ENCODE data around the gene ATP5MC2.

ATP5MC2 gene

DNA sequence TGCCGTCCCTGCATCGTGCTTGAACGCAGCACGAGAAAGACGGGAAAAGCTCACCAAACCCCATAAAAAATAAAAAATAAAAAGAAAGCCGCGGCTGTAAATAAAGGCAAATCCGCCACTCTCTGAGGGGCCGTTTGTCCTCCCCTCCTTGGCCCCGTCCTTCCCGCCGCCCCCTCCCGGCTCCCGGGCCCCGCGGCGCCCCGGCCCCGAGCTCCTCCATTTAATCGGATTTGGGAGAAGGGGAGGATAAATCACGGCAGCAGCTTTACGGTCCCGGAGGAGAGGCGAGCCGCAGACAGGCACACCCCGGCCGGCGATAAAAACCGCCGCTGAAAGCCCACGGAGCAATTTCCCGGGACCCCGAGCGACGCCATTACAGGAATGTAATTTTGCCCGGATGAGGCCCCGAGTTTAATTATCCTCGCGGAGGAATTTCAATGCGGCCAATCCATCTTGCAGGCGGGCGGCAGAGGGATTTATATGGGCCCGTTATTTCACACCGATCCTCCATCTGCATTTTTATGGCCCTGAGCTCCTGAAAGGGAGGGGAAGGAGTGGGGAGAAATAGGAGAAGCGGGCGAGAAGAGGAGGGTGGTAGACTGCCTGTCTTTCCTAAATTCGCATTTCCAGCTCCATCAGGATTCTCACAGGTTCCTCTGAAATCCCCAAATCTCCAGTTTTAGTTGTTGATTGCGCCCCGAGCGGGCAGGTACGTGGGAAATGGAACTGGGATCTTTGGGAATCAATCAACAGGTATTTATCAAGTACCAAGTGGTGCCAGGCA is 1.3 kb upstream of the ATP5MC2 start:
- H3K4me3 ChIP-seq (ENCODE audit: low read length in 2 of 2): peak overlapping the region; percentile 96 to 100
- peak overlapping the region; percentile 82 to 91 for H3K9ac ChIP-seq (ENCODE audit: low read depth in 1 of 2, low read length in 2 of 2)
- H3K27me3 ChIP-seq (ENCODE audit: control insufficient read depth in 2 of 2, insufficient read depth in 2 of 2, low read length in 2 of 2): peaks cover 0 to 7% of the 10 kb centered on the region in 2 donors
- H3K36me3 ChIP-seq (ENCODE audit: control insufficient read depth in 2 of 2, insufficient read depth in 2 of 2, low read length in 2 of 2): peaks cover 6% of the 10 kb centered on the region in 2 donors
- H3K9me3 ChIP-seq (ENCODE audit: control insufficient read depth in 2 of 2, low read length in 2 of 2): no peaks in the 10 kb centered on the region
- peaks cover 16 to 20% of the 10 kb centered on the region in 2 donors for H3K4me1 ChIP-seq (ENCODE audit: control insufficient read depth in 2 of 2, insufficient read depth in 2 of 2, low read length in 2 of 2)
- peak overlapping the region; percentile 72 to 92 for H3K27ac ChIP-seq (ENCODE audit: low read depth in 2 of 2, low read length in 2 of 2)

DNA sequence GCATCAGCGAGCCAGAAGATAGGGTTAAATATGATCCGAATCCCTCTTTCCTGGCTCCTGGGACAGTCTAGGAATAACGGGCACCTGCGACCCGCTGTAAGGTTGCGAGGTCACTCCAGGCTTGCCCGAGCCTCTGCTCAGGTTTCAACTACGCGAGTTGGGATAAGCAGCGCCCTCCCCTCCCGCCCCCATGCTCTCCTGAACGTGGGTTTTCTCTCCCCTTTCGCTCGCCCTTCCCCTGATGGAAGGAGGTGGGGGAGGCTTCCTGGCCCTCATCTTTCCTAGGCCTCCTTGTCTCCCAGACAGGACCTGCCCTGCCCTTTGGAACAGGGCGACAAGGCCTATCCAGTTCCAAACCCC is 753 bp upstream of the ATP5MC2 start:
- H3K9me3 ChIP-seq (ENCODE audit: control insufficient read depth in 2 of 2, low read length in 2 of 2): no peaks in the 10 kb centered on the region
- peaks cover 0 to 7% of the 10 kb centered on the region in 2 donors for H3K27me3 ChIP-seq (ENCODE audit: control insufficient read depth in 2 of 2, insufficient read depth in 2 of 2, low read length in 2 of 2)
- peak overlapping the region; percentile 96 to 100 for H3K4me3 ChIP-seq (ENCODE audit: low read length in 2 of 2)
- peak overlapping the region; percentile 82 to 91 for H3K9ac ChIP-seq (ENCODE audit: low read depth in 1 of 2, low read length in 2 of 2)
- H3K36me3 ChIP-seq (ENCODE audit: control insufficient read depth in 2 of 2, insufficient read depth in 2 of 2, low read length in 2 of 2): peaks cover 9 to 10% of the 10 kb centered on the region in 2 donors
- H3K4me1 ChIP-seq (ENCODE audit: control insufficient read depth in 2 of 2, insufficient read depth in 2 of 2, low read length in 2 of 2): peaks cover 16 to 20% of the 10 kb centered on the region in 2 donors
- H3K27ac ChIP-seq (ENCODE audit: low read depth in 2 of 2, low read length in 2 of 2): peak overlapping the region; percentile 72 to 92

DNA sequence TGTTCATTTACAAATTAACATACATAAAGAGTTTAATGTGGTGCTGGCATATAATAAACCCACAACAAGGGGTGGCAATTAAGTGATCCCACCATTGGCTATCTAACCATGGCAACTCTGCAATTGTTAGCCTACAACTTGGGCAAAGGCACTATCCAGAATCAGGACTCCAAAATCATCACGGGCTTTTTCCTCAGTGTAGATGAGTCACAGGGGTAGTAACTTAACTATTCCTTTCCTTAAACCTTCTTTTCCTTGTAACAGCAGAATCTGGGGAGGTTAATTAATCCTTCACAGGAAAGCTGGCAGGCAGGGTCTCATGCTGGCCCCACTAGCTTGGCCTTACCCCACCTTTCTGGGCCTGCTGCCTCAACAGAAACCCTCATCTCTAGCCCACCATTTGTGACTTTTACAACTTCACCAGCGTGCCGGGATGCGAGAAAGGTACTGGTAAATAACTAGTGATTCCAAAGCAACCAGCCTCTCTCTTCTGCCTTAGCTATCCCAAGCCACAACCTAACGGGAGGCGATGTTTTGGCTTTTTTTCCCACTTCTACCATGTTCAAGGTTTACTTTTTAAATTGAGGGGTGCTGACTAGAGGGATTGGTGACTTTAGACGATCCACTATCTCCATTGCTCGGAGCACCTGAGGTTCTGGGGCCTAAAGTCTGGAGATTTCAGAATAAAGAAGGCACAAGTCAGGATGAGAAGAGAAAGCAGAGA is 744 bp downstream of the ATP5MC2 start:
- H3K4me1 ChIP-seq (ENCODE audit: control insufficient read depth in 2 of 2, insufficient read depth in 2 of 2, low read length in 2 of 2): peaks cover 16 to 20% of the 10 kb centered on the region in 2 donors
- H3K27me3 ChIP-seq (ENCODE audit: control insufficient read depth in 2 of 2, insufficient read depth in 2 of 2, low read length in 2 of 2): peaks cover 0 to 7% of the 10 kb centered on the region in 2 donors
- H3K36me3 ChIP-seq (ENCODE audit: control insufficient read depth in 2 of 2, insufficient read depth in 2 of 2, low read length in 2 of 2): peaks cover 16 to 18% of the 10 kb centered on the region in 2 donors
- H3K4me3 ChIP-seq (ENCODE audit: low read length in 2 of 2): peak overlapping the region; percentile 96 to 100
- H3K9me3 ChIP-seq (ENCODE audit: control insufficient read depth in 2 of 2, low read length in 2 of 2): no peaks in the 10 kb centered on the region
- H3K9ac ChIP-seq (ENCODE audit: low read depth in 1 of 2, low read length in 2 of 2): peak overlapping the region; percentile 91
- peak overlapping the region; percentile 92 for H3K27ac ChIP-seq (ENCODE audit: low read depth in 2 of 2, low read length in 2 of 2)

DNA sequence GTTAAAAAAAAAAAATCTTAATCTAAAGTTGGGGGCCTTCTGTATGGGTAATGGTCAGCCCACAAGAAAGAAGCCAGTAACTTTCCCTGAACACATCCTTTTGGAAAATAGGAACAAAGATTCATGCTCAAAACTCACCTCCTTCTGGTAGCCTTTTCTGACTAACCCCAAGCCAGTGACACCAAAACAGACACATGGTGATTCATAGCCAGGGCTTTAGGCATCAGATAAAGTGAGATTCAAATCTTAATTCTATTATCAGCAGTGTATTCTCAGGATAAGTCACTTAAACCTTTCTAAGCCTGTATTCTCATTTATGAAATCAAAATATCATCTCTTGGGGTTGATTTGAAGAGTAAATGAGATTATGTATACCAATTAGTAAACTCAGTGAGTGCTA is 4.9 kb downstream of the ATP5MC2 start:
- no peak overlapping the region for H3K4me3 ChIP-seq (ENCODE audit: low read length in 2 of 2)
- H3K9me3 ChIP-seq (ENCODE audit: control insufficient read depth in 2 of 2, low read length in 2 of 2): no peaks in the 10 kb centered on the region
- no peaks in the 10 kb centered on the region for H3K27me3 ChIP-seq (ENCODE audit: control insufficient read depth in 2 of 2, insufficient read depth in 2 of 2, low read length in 2 of 2)
- H3K9ac ChIP-seq (ENCODE audit: low read depth in 1 of 2, low read length in 2 of 2): no peak overlapping the region
- H3K4me1 ChIP-seq (ENCODE audit: control insufficient read depth in 2 of 2, insufficient read depth in 2 of 2, low read length in 2 of 2): peaks cover 8 to 9% of the 10 kb centered on the region in 2 donors
- peaks cover 32 to 51% of the 10 kb centered on the region in 2 donors for H3K36me3 ChIP-seq (ENCODE audit: control insufficient read depth in 2 of 2, insufficient read depth in 2 of 2, low read length in 2 of 2)
- no peak overlapping the region for H3K27ac ChIP-seq (ENCODE audit: low read depth in 2 of 2, low read length in 2 of 2)

DNA sequence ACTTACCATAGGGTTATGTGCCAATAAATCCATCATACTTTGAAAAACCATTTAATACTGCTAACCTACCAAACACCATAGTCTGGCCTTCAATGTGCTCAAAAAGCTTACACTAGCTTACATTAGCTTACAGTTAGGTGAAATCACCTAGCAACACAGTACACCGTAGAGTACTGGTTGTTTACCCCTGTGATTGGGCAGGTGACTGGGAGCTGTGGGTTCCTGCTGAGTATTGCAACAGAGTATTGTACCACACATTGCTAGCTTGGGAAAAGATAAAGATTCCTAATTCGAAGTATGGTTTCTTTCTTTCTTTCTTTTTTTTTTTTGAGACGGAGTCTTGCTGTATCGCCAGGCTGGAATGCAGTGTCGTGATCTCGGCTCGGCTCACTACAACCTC is 5.6 kb downstream of the ATP5MC2 start:
- Histone ChIP-seq H3K27ac (ENCODE audit: low read depth in 2 of 2, low read length in 2 of 2) (no peak overlapping the region), H3K4me1 (ENCODE audit: control insufficient read depth in 2 of 2, insufficient read depth in 2 of 2, low read length in 2 of 2) (peaks cover 5 to 9% of the 10 kb centered on the region in 2 donors), H3K36me3 (ENCODE audit: control insufficient read depth in 2 of 2, insufficient read depth in 2 of 2, low read length in 2 of 2) (peaks cover 36 to 57% of the 10 kb centered on the region in 2 donors), H3K9me3 (ENCODE audit: control insufficient read depth in 2 of 2, low read length in 2 of 2) (no peaks in the 10 kb centered on the region), H3K4me3 (ENCODE audit: low read length in 2 of 2) (no peak overlapping the region), H3K9ac (ENCODE audit: low read depth in 1 of 2, low read length in 2 of 2) (no peak overlapping the region), H3K27me3 (ENCODE audit: control insufficient read depth in 2 of 2, insufficient read depth in 2 of 2, low read length in 2 of 2) (no peaks in the 10 kb centered on the region)

DNA sequence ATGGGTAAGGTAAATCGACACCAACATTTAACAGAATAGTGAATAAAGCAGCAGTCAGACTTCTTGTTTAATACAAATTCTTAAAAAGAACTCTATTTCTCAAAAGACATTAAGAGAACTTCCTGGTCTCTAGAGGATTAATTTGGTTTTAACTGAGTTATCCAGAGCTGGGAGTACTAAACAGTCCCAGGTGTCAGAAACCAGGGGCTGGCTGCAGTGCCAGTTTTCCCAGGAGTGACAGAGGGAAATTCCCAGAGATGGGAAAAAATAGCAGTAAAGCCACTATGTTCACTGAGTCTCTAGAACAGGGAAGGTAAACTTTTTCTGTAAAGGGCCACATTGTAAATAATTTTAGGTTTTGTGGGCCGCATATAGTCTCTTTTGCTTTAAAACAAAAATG is 8.8 kb downstream of the ATP5MC2 start:
- no peak overlapping the region for H3K9ac ChIP-seq (ENCODE audit: low read depth in 1 of 2, low read length in 2 of 2)
- H3K4me1 ChIP-seq (ENCODE audit: control insufficient read depth in 2 of 2, insufficient read depth in 2 of 2, low read length in 2 of 2): no peaks in the 10 kb centered on the region
- H3K27ac ChIP-seq (ENCODE audit: low read depth in 2 of 2, low read length in 2 of 2): no peak overlapping the region
- no peaks in the 10 kb centered on the region for H3K27me3 ChIP-seq (ENCODE audit: control insufficient read depth in 2 of 2, insufficient read depth in 2 of 2, low read length in 2 of 2)
- H3K36me3 ChIP-seq (ENCODE audit: control insufficient read depth in 2 of 2, insufficient read depth in 2 of 2, low read length in 2 of 2): peaks cover 43 to 68% of the 10 kb centered on the region in 2 donors
- no peaks in the 10 kb centered on the region for H3K9me3 ChIP-seq (ENCODE audit: control insufficient read depth in 2 of 2, low read length in 2 of 2)
- no peak overlapping the region for H3K4me3 ChIP-seq (ENCODE audit: low read length in 2 of 2)

DNA sequence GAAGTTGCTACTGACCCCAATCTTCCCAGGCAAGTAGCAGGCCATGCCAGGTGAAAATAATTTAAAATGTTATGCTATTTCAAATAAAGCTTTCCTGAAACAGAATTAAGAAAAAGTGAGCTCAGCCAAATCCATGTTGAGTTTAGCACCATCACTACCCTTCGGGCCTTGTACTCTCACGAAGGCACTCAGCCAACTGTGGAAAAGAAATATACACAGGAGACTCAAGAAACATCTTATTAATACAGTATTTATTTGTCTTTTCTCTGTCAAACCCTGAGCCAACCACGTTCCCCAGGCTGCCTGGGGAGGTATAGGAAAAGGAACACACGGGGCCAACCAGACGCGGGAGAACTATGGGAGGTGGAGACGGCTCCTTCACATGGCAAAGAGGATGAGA is 10.9 kb downstream of the ATP5MC2 start:
- no peak overlapping the region for H3K9ac ChIP-seq (ENCODE audit: low read depth in 1 of 2, low read length in 2 of 2)
- peaks cover 3 to 5% of the 10 kb centered on the region in 2 donors for H3K4me1 ChIP-seq (ENCODE audit: control insufficient read depth in 2 of 2, insufficient read depth in 2 of 2, low read length in 2 of 2)
- H3K9me3 ChIP-seq (ENCODE audit: control insufficient read depth in 2 of 2, low read length in 2 of 2): no peaks in the 10 kb centered on the region
- no peak overlapping the region for H3K4me3 ChIP-seq (ENCODE audit: low read length in 2 of 2)
- H3K36me3 ChIP-seq (ENCODE audit: control insufficient read depth in 2 of 2, insufficient read depth in 2 of 2, low read length in 2 of 2): peaks cover 32 to 54% of the 10 kb centered on the region in 2 donors
- no peak overlapping the region for H3K27ac ChIP-seq (ENCODE audit: low read depth in 2 of 2, low read length in 2 of 2)
- no peaks in the 10 kb centered on the region for H3K27me3 ChIP-seq (ENCODE audit: control insufficient read depth in 2 of 2, insufficient read depth in 2 of 2, low read length in 2 of 2)

DNA sequence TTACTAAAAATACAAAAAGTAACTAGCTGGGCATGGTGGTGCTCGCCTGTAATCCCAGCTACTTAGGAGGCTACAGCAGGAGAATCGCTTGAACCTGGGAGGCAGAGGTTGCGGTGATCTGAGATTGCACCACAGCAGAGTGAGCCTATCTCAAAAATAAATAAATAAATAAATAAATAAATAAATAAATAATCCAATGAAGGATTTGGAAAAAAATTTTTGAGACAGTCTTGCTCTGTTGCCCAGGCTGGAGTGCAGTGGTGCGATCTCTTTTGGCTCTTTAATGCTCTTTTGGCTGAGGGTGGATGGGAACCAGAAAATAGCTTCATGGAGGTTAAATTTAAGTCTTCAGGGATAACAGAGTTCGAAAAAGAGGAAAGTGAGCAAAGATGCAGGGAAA is 11.7 kb downstream of the ATP5MC2 start:
- H3K36me3 ChIP-seq (ENCODE audit: control insufficient read depth in 2 of 2, insufficient read depth in 2 of 2, low read length in 2 of 2): peaks cover 25 to 46% of the 10 kb centered on the region in 2 donors
- no peaks in the 10 kb centered on the region for H3K27me3 ChIP-seq (ENCODE audit: control insufficient read depth in 2 of 2, insufficient read depth in 2 of 2, low read length in 2 of 2)
- H3K4me1 ChIP-seq (ENCODE audit: control insufficient read depth in 2 of 2, insufficient read depth in 2 of 2, low read length in 2 of 2): peaks cover 10 to 11% of the 10 kb centered on the region in 2 donors
- H3K9ac ChIP-seq (ENCODE audit: low read depth in 1 of 2, low read length in 2 of 2): no peak overlapping the region
- no peak overlapping the region for H3K4me3 ChIP-seq (ENCODE audit: low read length in 2 of 2)
- no peaks in the 10 kb centered on the region for H3K9me3 ChIP-seq (ENCODE audit: control insufficient read depth in 2 of 2, low read length in 2 of 2)
- no peak overlapping the region for H3K27ac ChIP-seq (ENCODE audit: low read depth in 2 of 2, low read length in 2 of 2)

DNA sequence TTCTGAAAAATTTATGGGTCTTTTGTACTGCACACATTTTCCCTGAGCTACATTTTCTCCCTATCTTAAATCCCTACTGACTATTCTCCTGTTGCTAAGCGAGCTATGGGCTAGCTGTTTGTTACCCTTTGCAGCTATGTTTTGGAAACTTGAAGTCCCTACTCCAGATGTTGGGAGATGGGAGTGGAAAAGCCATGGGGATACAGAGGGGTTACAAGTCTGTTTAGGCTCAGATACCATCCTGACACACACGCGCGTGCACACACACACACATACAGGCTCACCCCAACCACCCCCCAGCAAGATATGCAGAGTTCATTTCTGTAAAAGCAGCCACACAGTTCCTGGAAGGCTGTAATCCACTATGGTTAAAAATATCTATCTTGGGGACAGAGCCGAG is 15.8 kb downstream of the ATP5MC2 start:
- no peaks in the 10 kb centered on the region for H3K27me3 ChIP-seq (ENCODE audit: control insufficient read depth in 2 of 2, insufficient read depth in 2 of 2, low read length in 2 of 2)
- H3K9ac ChIP-seq (ENCODE audit: low read depth in 1 of 2, low read length in 2 of 2): peak overlapping the region in 1 of 2 donors; percentile 16
- no peaks in the 10 kb centered on the region for H3K9me3 ChIP-seq (ENCODE audit: control insufficient read depth in 2 of 2, low read length in 2 of 2)
- H3K27ac ChIP-seq (ENCODE audit: low read depth in 2 of 2, low read length in 2 of 2): peak overlapping the region; percentile 79 to 85
- peaks cover 16 to 24% of the 10 kb centered on the region in 2 donors for H3K4me1 ChIP-seq (ENCODE audit: control insufficient read depth in 2 of 2, insufficient read depth in 2 of 2, low read length in 2 of 2)
- H3K4me3 ChIP-seq (ENCODE audit: low read length in 2 of 2): peak overlapping the region; percentile 10 to 17
- H3K36me3 ChIP-seq (ENCODE audit: control insufficient read depth in 2 of 2, insufficient read depth in 2 of 2, low read length in 2 of 2): peaks cover 12 to 14% of the 10 kb centered on the region in 2 donors

DNA sequence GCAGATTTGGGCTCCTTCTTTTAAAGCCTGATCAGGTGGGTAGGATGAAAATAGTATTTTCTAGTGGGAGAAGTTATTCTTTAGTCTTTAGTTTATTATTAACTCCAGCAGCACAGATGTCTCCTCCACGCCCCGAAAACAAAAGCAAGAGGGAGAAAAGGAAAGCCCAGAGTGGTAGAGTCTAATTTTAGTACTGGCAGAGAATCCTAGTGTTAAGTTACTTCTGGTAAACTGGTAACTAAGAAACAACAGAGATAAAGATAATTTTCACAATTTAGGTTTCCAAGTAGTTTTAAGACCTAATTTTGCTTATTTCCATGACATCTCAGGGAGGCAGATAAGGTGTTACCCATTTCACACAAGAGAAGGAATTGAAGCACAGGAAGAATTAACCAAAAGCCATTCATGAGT is 16.3 kb downstream of the ATP5MC2 start:
- Histone ChIP-seq H3K4me1 (ENCODE audit: control insufficient read depth in 2 of 2, insufficient read depth in 2 of 2, low read length in 2 of 2) (peaks cover 16 to 24% of the 10 kb centered on the region in 2 donors), H3K4me3 (ENCODE audit: low read length in 2 of 2) (peak overlapping the region; percentile 10 to 17), H3K9me3 (ENCODE audit: control insufficient read depth in 2 of 2, low read length in 2 of 2) (no peaks in the 10 kb centered on the region), H3K27ac (ENCODE audit: low read depth in 2 of 2, low read length in 2 of 2) (peak overlapping the region; percentile 79 to 85), H3K36me3 (ENCODE audit: control insufficient read depth in 2 of 2, insufficient read depth in 2 of 2, low read length in 2 of 2) (peaks cover 7 to 10% of the 10 kb centered on the region in 2 donors), H3K9ac (ENCODE audit: low read depth in 1 of 2, low read length in 2 of 2) (peak overlapping the region in 1 of 2 donors; percentile 16), H3K27me3 (ENCODE audit: control insufficient read depth in 2 of 2, insufficient read depth in 2 of 2, low read length in 2 of 2) (no peaks in the 10 kb centered on the region)
